Endodermal cell (in vitro differentiated cells): ENCODE results near the gene HDGFL2. TPM values are rescaled to one million over a fixed set of nuclear protein-coding genes. Genes with fewer than 3 reads are reported as not detected.

Experiments
- DNase-seq: peaks from one replicate; pipeline ENCODE4 v3.0.0-alpha.2; 2017
- H3K27ac ChIP-seq: 2 replicates; pipeline ENCODE4 v1.5.1; 2013; ENCODE audit warnings: mild to moderate bottlenecking, low read depth, low read length, moderate library complexity
- H3K27me3 ChIP-seq: 2 replicates; pipeline ENCODE4 v1.6.1; 2013; ENCODE audit warnings: mild to moderate bottlenecking, low read length, moderate library complexity; ENCODE audit not compliant: insufficient read depth, control insufficient read depth, poor library complexity, severe bottlenecking
- H3K36me3 ChIP-seq: 2 replicates; pipeline ENCODE4 v1.7.0; 2013; ENCODE audit warnings: mild to moderate bottlenecking, low read length, moderate library complexity; ENCODE audit not compliant: control insufficient read depth, insufficient read depth
- H3K4me1 ChIP-seq: one replicate; pipeline ENCODE4 v1.7.0; 2013; ENCODE audit warnings: low read length; ENCODE audit not compliant: control insufficient read depth, insufficient read depth
- H3K4me3 ChIP-seq: 2 replicates; pipeline ENCODE4 v1.5.1; 2013; ENCODE audit warnings: mild to moderate bottlenecking, low read length, moderate library complexity
- H3K9ac ChIP-seq: 2 replicates; pipeline ENCODE4 v1.6.1; 2013; ENCODE audit warnings: mild to moderate bottlenecking, low read length, moderate library complexity; ENCODE audit not compliant: poor library complexity, severe bottlenecking; ENCODE audit errors: extremely low read depth
- H3K9me3 ChIP-seq: 2 replicates; pipeline ENCODE4 v1.6.1; 2013; ENCODE audit warnings: mild to moderate bottlenecking, low read length, moderate library complexity; ENCODE audit not compliant: control insufficient read depth
- H3K27ac Mint-ChIP-seq: 2 replicates; pipeline ENCODE4 v1.8.0; 2020; ENCODE audit warnings: mixed read lengths
- H3K27me3 Mint-ChIP-seq: 2 replicates; pipeline ENCODE4 v1.8.0; 2021; ENCODE audit warnings: mild to moderate bottlenecking, mixed read lengths; ENCODE audit not compliant: insufficient read depth
- H3K36me3 Mint-ChIP-seq: 2 replicates; pipeline ENCODE4 v1.8.0; 2020; ENCODE audit warnings: low read depth, mixed read lengths
- H3K4me1 Mint-ChIP-seq: 2 replicates; pipeline ENCODE4 v1.8.0; 2020; ENCODE audit warnings: mixed read lengths
- H3K4me3 Mint-ChIP-seq: 2 replicates; pipeline ENCODE4 v1.8.0; 2020; ENCODE audit warnings: mild to moderate bottlenecking, moderate library complexity, mixed read lengths
- H3K9me3 Mint-ChIP-seq: 2 replicates; pipeline ENCODE4 v1.8.0; 2020; ENCODE audit warnings: mild to moderate bottlenecking, mixed read lengths
- WGBS, 2 experiments: methylation state at CpG; one replicate each; pipeline versions ENCODE4 v1.1.5 to v1.1.7; 2013; ENCODE audit warnings: missing lambda C conversion rate in 2 of 2, mixed read lengths in 1 of 2; ENCODE audit not compliant: insufficient coverage in 1 of 2, insufficient read length in 1 of 2; 5-methylcytosine and 5-hydroxymethylcytosine counted together
- total RNA-seq, 2 donors: library from RNA; stranded (reverse); fragmentation: NEBNext Ultra II Directional in 1 of 2; extraction: Animal tissue kit (Norgen Biotek cat#: 25700) in 1 of 2; gene quantifications; 2 replicates in 1 of 2; 3 replicates in 1 of 2; pipeline ENCODE4 v1.2.1, GENCODE V29; 2021
- TF ChIP-seq, protein P1 (sequence below): fragments of 200-600 bp; sonication (generic); conservative IDR thresholded peaks from 2 replicates; pipeline ENCODE4 v1.5.0; 2021; ENCODE audit warnings: antibody characterized with exemption, mild to moderate bottlenecking

Gene HDGFL2
- total RNA-seq, 2 donors from 2014 or later, result 117 TPM

DNA sequence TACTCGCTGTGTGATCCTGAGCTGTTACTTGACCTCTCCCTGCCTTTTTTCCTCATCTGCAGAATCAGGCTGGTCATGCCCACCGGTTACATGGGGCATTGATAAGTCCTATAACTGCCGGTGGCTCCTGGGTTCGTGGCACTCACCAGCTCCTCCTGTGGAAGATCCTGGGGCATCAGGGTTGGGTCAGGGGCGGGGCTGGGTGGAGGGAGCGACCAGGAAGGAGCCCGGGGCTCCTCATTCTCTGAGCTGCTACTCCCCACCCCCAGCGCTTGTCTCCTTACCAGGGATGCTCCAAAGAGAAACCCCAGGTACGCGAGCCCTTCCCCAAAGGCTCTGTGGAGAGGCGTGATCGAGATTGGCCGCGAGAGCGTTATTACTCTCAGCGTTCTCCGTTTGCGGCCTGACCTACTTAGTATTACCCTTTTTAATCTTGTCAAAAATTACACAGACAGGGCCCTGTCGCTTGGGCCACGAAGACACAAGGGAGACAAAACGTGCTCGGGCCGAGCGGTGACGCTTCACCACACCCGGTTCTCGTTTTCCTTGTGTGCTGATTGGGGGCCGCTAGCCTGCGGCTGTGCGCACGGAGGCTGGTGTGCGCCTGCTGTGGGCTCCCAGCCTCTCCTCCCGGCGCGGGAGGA is 10.7 kb downstream of the HDGFL2 start:
- Mint-ChIP-seq H3K27me3 (no peaks in the 10 kb centered on the region), H3K27ac (no peak overlapping the region), H3K9me3 (no peaks in the 10 kb centered on the region), H3K36me3 (peaks cover 51% of the 10 kb centered on the region), H3K4me1 (no peaks in the 10 kb centered on the region), H3K4me3 (no peak overlapping the region)
- no peaks in the 10 kb centered on the region for H3K4me1 ChIP-seq
- no peak for DNase-seq
- no peaks in the 10 kb centered on the region for H3K9me3 ChIP-seq
- 94 to 96% methylated on average over 24 to 35 of the region's 35 CpGs for WGBS, 2 experiments
- no peak overlapping the region for H3K9ac ChIP-seq
- no peaks in the 10 kb centered on the region for H3K27me3 ChIP-seq
- TF ChIP-seq, protein P1, sequence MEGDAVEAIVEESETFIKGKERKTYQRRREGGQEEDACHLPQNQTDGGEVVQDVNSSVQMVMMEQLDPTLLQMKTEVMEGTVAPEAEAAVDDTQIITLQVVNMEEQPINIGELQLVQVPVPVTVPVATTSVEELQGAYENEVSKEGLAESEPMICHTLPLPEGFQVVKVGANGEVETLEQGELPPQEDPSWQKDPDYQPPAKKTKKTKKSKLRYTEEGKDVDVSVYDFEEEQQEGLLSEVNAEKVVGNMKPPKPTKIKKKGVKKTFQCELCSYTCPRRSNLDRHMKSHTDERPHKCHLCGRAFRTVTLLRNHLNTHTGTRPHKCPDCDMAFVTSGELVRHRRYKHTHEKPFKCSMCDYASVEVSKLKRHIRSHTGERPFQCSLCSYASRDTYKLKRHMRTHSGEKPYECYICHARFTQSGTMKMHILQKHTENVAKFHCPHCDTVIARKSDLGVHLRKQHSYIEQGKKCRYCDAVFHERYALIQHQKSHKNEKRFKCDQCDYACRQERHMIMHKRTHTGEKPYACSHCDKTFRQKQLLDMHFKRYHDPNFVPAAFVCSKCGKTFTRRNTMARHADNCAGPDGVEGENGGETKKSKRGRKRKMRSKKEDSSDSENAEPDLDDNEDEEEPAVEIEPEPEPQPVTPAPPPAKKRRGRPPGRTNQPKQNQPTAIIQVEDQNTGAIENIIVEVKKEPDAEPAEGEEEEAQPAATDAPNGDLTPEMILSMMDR, result no peak
- peaks cover 56% of the 10 kb centered on the region for H3K36me3 ChIP-seq
- no peak overlapping the region for H3K4me3 ChIP-seq
- no peak overlapping the region for H3K27ac ChIP-seq

DNA sequence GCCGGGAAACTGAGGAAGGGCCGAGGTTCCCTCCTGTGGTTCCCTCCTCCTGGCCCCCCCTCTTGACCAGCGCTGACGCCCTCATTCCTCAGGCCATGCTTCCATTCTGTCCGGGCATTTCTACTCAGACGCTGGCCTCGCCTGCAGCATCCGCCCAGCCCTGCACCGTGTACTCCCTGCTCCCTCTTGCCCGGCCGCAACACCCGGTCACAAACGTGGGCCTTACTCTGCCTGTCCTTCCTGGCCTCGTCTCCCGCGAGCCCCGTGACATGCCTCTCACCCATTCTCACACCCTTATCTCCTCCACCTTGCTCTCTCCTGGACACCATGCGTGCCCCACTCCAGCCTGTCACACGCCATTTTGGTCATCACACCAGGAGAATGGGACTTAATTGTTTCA is 11.3 kb downstream of the HDGFL2 start:
- WGBS, 2 experiments, result 92 to 94% methylated on average over 13 to 19 of the region's 19 CpGs
- H3K36me3 Mint-ChIP-seq, result peaks cover 50% of the 10 kb centered on the region
- Histone ChIP-seq H3K4me1 (no peaks in the 10 kb centered on the region), H3K27ac (no peak overlapping the region), H3K27me3 (no peaks in the 10 kb centered on the region), H3K36me3 (peaks cover 54% of the 10 kb centered on the region), H3K4me3 (no peak overlapping the region), H3K9ac (no peak overlapping the region), H3K9me3 (no peaks in the 10 kb centered on the region)
- H3K9me3 Mint-ChIP-seq, result no peaks in the 10 kb centered on the region
- no peaks in the 10 kb centered on the region for H3K4me1 Mint-ChIP-seq
- H3K4me3 Mint-ChIP-seq, result no peak overlapping the region
- no peak overlapping the region for H3K27ac Mint-ChIP-seq
- H3K27me3 Mint-ChIP-seq, result no peaks in the 10 kb centered on the region
- TF ChIP-seq, protein P1, result no peak
- no peak for DNase-seq

DNA sequence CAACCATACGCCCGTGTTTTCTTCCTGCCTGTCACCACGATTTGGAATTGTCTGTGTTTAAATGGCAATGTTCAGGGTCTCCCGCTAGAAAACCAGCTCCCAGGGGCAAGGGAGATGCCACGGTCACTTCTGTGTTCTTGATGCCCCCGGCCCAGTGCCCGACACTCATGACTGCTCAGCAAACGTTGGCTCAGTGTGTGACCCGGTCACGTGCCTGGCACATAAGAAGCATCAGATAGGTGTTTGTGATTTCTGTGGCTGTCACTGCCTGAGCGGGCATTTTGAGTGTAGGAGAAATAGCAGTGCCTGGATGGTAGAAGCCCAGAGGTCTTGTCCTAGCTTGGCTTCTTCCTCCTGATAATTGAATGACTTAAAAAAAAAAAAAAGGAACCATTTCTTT is 15.5 kb downstream of the HDGFL2 start:
- no peaks in the 10 kb centered on the region for H3K27me3 ChIP-seq
- TF ChIP-seq, protein P1, result no peak
- Mint-ChIP-seq H3K9me3 (no peaks in the 10 kb centered on the region), H3K27ac (no peak overlapping the region), H3K27me3 (no peaks in the 10 kb centered on the region), H3K36me3 (peaks cover 55% of the 10 kb centered on the region), H3K4me1 (no peaks in the 10 kb centered on the region), H3K4me3 (no peak overlapping the region)
- DNase-seq, result no peak
- no peaks in the 10 kb centered on the region for H3K4me1 ChIP-seq
- no peaks in the 10 kb centered on the region for H3K9me3 ChIP-seq
- H3K27ac ChIP-seq, result no peak overlapping the region
- WGBS, 2 experiments, result 73 to 88% methylated on average over 3 to 11 of the region's 11 CpGs
- H3K36me3 ChIP-seq, result peaks cover 58% of the 10 kb centered on the region
- no peak overlapping the region for H3K9ac ChIP-seq
- no peak overlapping the region for H3K4me3 ChIP-seq
